Measurements from ENCODE around the gene KLHDC1. TPM values are rescaled to one million over a fixed set of nuclear protein-coding genes. Genes with fewer than 3 reads are reported as not detected.

The KLHDC1 gene
- total and polyA plus RNA-seq, 2 donors (not counting 1 experiment from before 2014, with no cell fraction given), result 3.0 to 11.7 TPM

GRCh38 chr14:49767270-49767570, 74.3 kb downstream of the KLHDC1 start:
- no peak for TF ChIP-seq CTCF (IDR thresholded peaks at IDR 0.05)
- TF ChIP-seq EZH2 (IDR thresholded peaks at IDR 0.05; ENCODE audit: borderline replicate concordance, insufficient read depth, low read depth, low read length, poor library complexity, severe bottlenecking), result no peak
- Histone ChIP-seq H2AFZ (ENCODE audit: insufficient read depth, low read depth, low read length, poor library complexity, severe bottlenecking) (peak overlapping the region; percentile 85), H3K27me3 (replicated peaks in 1 of 4; ENCODE audit: control extremely low read depth in 1 of 4, control insufficient read depth in 3 of 4, insufficient read depth in 4 of 4, low read length in 3 of 4) (no peaks in the 10 kb centered on the region), H3K4me1 (ENCODE audit: control insufficient read depth in 2 of 2, insufficient read depth in 2 of 2, low read length in 2 of 2) (peaks cover 22 to 29% of the 10 kb centered on the region in 2 donors), H4K20me1 (ENCODE audit: control insufficient read depth, insufficient read depth, low read length, poor library complexity, severe bottlenecking) (peaks cover 15% of the 10 kb centered on the region), H3K36me3 (replicated peaks in 1 of 2; ENCODE audit: control extremely low read depth in 1 of 2, control insufficient read depth in 1 of 2, extremely low read depth in 1 of 2, insufficient read depth in 2 of 2, low read length in 1 of 2) (peaks cover 0 to under 1% of the 10 kb centered on the region in 2 experiments), H3K79me2 (ENCODE audit: control insufficient read depth, insufficient read depth, low read length) (peaks cover 33% of the 10 kb centered on the region), H3K27ac (ENCODE audit: low read length in 2 of 2) (peak overlapping the region; percentile 91 to 97), H3K9me3 (ENCODE audit: control extremely low read depth in 1 of 3, control insufficient read depth in 2 of 3, insufficient read depth in 1 of 3, low read length in 2 of 3) (no peaks in the 10 kb centered on the region), H3K4me3 (ENCODE audit: control extremely low read depth in 1 of 5, extremely low read depth in 1 of 5, insufficient read depth in 1 of 5, low read depth in 2 of 5, low read length in 4 of 5) (peak overlapping the region; percentile 58 to 97 (median 76)), H3K4me2 (replicated peaks; ENCODE audit: low read depth, low read length, poor library complexity, severe bottlenecking) (peak overlapping the region; percentile 95), H3K9ac (ENCODE audit: low read length) (peak overlapping the region; percentile 99)
- ChIA-PET POLR2A (interaction anchor here (0.6 to 3.0 kb wide), 11 partner anchors 74 to 261 kb away, joined by 3 to 35 read pairs (median 6); partner anchors contain the start of genes DNAAF2, KLHDC1, MGAT2 and NEMF), CTCF (interaction anchor here (0.9 to 5.2 kb wide), 9 partner anchors 15 to 305 kb away, joined by 3 to 35 read pairs (median 5); partner anchors contain the start of genes DNAAF2, MGAT2, RPL36AL and RPS29)
- 0% methylated on average over 6 of the region's 9 CpGs for WGBS (ENCODE audit: insufficient coverage)
- no peak for DNase-seq
- no peaks in the 10 kb centered on the region for H3K9me3 Mint-ChIP-seq (ENCODE audit: insufficient read depth)
- peak overlapping the region; percentile 98 for H3K4me3 Mint-ChIP-seq
- intact Hi-C loops (cut with micrococcal nuclease), result loop anchor here (1.0 to 5.0 kb wide), 8 partner anchors 74 to 545 kb away; partner anchors contain the start of genes DMAC2L, KLHDC1, L2HGDH and MGAT2
- no peak for ATAC-seq (ENCODE audit: low read depth)
- peak overlapping the region; percentile 99 for H3K27ac Mint-ChIP-seq
- no peaks in the 10 kb centered on the region for H3K27me3 Mint-ChIP-seq
- H3K4me1 Mint-ChIP-seq, result peaks cover 31% of the 10 kb centered on the region
